GM23338 (cell line): ENCODE data around the gene DIP2C. TPM values are rescaled to one million over a fixed set of nuclear protein-coding genes. Genes with fewer than 3 reads are reported as not detected.

ENCODE experiments used
- ATAC-seq: fragments of 200-7000 bp; cut with Tn5 transposase; 3 replicates; pipeline ENCODE4 v1.9.1; 2020
- DNase-seq: peaks from one replicate; pipeline ENCODE4 v3.0.0-alpha.2; 2015; ENCODE audit warnings: low spot score
- H2AFZ ChIP-seq: fragments of 200-600 bp; sonication (generic); 2 replicates; pipeline ENCODE4 v1.8.0; 2016; ENCODE audit warnings: antibody characterized with exemption, mild to moderate bottlenecking, moderate library complexity
- H3F3A ChIP-seq: fragments of 200-600 bp; sonication (generic); replicated peaks from 2 replicates; pipeline ENCODE4 v1.8.0; 2017; ENCODE audit warnings: antibody characterized with exemption, mixed run types, low read depth
- H3K27ac ChIP-seq: fragments of 200-600 bp; sonication (generic); 2 replicates; pipeline ENCODE4 v1.6.1; 2016; ENCODE audit warnings: low read depth
- H3K27me3 ChIP-seq: fragments of 200-600 bp; sonication (generic); 2 replicates; pipeline ENCODE4 v1.8.0; 2016; ENCODE audit warnings: mild to moderate bottlenecking, mixed run types, moderate library complexity; ENCODE audit not compliant: insufficient read depth
- H3K36me3 ChIP-seq: fragments of 200-600 bp; sonication (generic); 2 replicates; pipeline ENCODE4 v1.8.0; 2016; ENCODE audit warnings: mild to moderate bottlenecking; ENCODE audit not compliant: insufficient read depth
- H3K4me1 ChIP-seq: fragments of 200-600 bp; sonication (generic); 2 replicates; pipeline ENCODE4 v1.8.0; 2016; ENCODE audit warnings: mild to moderate bottlenecking, moderate library complexity; ENCODE audit not compliant: insufficient read depth
- H3K4me2 ChIP-seq: fragments of 200-600 bp; sonication (generic); 2 replicates; pipeline ENCODE4 v1.7.1; 2017; ENCODE audit warnings: mixed run types
- H3K4me3 ChIP-seq: fragments of 200-600 bp; sonication (generic); 2 replicates; pipeline ENCODE4 v1.6.1; 2016; ENCODE audit warnings: mixed run types
- H3K79me2 ChIP-seq: fragments of 200-600 bp; sonication (generic); replicated peaks from 2 replicates; pipeline ENCODE4 v1.8.0; 2017; ENCODE audit warnings: mild to moderate bottlenecking; ENCODE audit not compliant: insufficient read depth
- H3K9me2 ChIP-seq: fragments of 200-600 bp; sonication (generic); 2 replicates; pipeline ENCODE4 v1.8.0; 2017; ENCODE audit not compliant: insufficient read depth
- H4K20me1 ChIP-seq: fragments of 200-600 bp; sonication (generic); replicated peaks from 2 replicates; pipeline ENCODE4 v1.8.0; 2017; ENCODE audit warnings: mild to moderate bottlenecking; ENCODE audit not compliant: insufficient read depth
- H3K27ac Mint-ChIP-seq: 2 replicates; pipeline ENCODE4 v1.8.0; 2020; ENCODE audit warnings: inconsistent platforms, mild to moderate bottlenecking, moderate library complexity, mixed read lengths
- H3K27me3 Mint-ChIP-seq: 3 replicates; pipeline ENCODE4 v1.8.0; 2022; ENCODE audit warnings: low read depth, mild to moderate bottlenecking, moderate library complexity, mixed read lengths, inconsistent platforms; ENCODE audit not compliant: insufficient read depth, poor library complexity
- H3K36me3 Mint-ChIP-seq: 3 replicates; pipeline ENCODE4 v1.8.0; 2021; ENCODE audit warnings: low read depth, mild to moderate bottlenecking, inconsistent platforms, moderate library complexity, mixed read lengths
- H3K4me1 Mint-ChIP-seq: 3 replicates; pipeline ENCODE4 v1.8.0; 2020; ENCODE audit warnings: mild to moderate bottlenecking, inconsistent platforms, mixed read lengths
- H3K4me3 Mint-ChIP-seq: 3 replicates; pipeline ENCODE4 v1.8.0; 2021; ENCODE audit warnings: moderate library complexity, mild to moderate bottlenecking, inconsistent platforms, mixed read lengths
- H3K9me3 Mint-ChIP-seq: 3 replicates; pipeline ENCODE4 v1.8.0; 2020; ENCODE audit warnings: moderate library complexity, mild to moderate bottlenecking, inconsistent platforms, mixed read lengths
- CREB1 ChIP-seq: fragments of 250-450 bp; sonication (Bioruptor Pico); IDR thresholded peaks from 2 replicates; pipeline ENCODE4 v1.5.0; 2020; ENCODE audit warnings: low read depth, mild to moderate bottlenecking, moderate library complexity
- ETS1 ChIP-seq: IDR thresholded peaks from 2 replicates; pipeline ENCODE4 v1.6.1; 2016; ENCODE audit warnings: antibody characterized with exemption
- EZH2 ChIP-seq: fragments of 200-600 bp; sonication (generic); IDR thresholded peaks from one replicate; pipeline ENCODE4 v1.8.0; 2017; ENCODE audit warnings: antibody characterized with exemption, mild to moderate bottlenecking, low read depth; ENCODE audit not compliant: unreplicated experiment
- EZH2phosphoT487 ChIP-seq: fragments of 200-600 bp; sonication (generic); IDR thresholded peaks from one replicate; pipeline ENCODE4 v1.8.1; 2018; ENCODE audit warnings: antibody characterized with exemption; ENCODE audit not compliant: unreplicated experiment
- JUNB ChIP-seq: IDR thresholded peaks from one replicate; pipeline ENCODE4 v1.6.1; 2016; ENCODE audit warnings: antibody characterized with exemption; ENCODE audit not compliant: unreplicated experiment
- NANOG ChIP-seq: IDR thresholded peaks from 2 replicates; pipeline ENCODE4 v1.6.1; 2016; ENCODE audit warnings: antibody characterized with exemption, borderline replicate concordance
- POLR2AphosphoS5 ChIP-seq: IDR thresholded peaks from 2 replicates; pipeline ENCODE4 v1.6.1; 2016; ENCODE audit warnings: antibody characterized with exemption, low read depth
- STAT1 ChIP-seq: IDR thresholded peaks from one replicate; pipeline ENCODE4 v1.6.1; 2016; ENCODE audit warnings: antibody characterized with exemption; ENCODE audit not compliant: unreplicated experiment
- ZNF114 ChIP-seq: fragments of 250-450 bp; sonication (Bioruptor Pico); IDR thresholded peaks from 2 replicates; pipeline ENCODE4 v1.5.0; 2020; ENCODE audit warnings: mild to moderate bottlenecking, moderate library complexity
- ZNF331 ChIP-seq: fragments of 250-450 bp; sonication (Bioruptor Pico); IDR thresholded peaks from 2 replicates; pipeline ENCODE4 v1.5.0; 2020; ENCODE audit warnings: low read depth, mild to moderate bottlenecking, moderate library complexity
- ZNF462 ChIP-seq: fragments of 250-450 bp; sonication (Bioruptor Pico); IDR thresholded peaks from 2 replicates; pipeline ENCODE4 v1.5.0; 2020; ENCODE audit warnings: mild to moderate bottlenecking, moderate library complexity
- polyA plus RNA-seq: library from polyadenylated mRNA; unstranded; fragments of >200 nt; fragmentation: Nextera tagmentation; extraction: Ambion mirVana; gene quantifications from 2 replicates; pipeline ENCODE4 v1.2.1, GENCODE V29; 2016
- total RNA-seq: library from RNA; depleted of rRNA; stranded (reverse); fragments of >200 nt; shearing (Covaris generic); gene quantifications from 2 replicates; pipeline ENCODE4 v1.2.3, GENCODE V29; 2014
- TF ChIP-seq, protein P1 (sequence below), 2 experiments: fragments of 200-600 bp in 1 of 2; sonication (generic) in 1 of 2; conservative IDR thresholded peaks; 2 replicates each; pipeline versions ENCODE4 v1.5.1 to v1.6.1; 2016 to 2017; ENCODE audit warnings: antibody characterized with exemption in 2 of 2, low read depth in 2 of 2, mild to moderate bottlenecking in 2 of 2, moderate library complexity in 1 of 2
- TF ChIP-seq, protein P2 (sequence below): IDR thresholded peaks from one replicate; pipeline ENCODE4 v1.6.1; 2018; ENCODE audit warnings: antibody characterized with exemption; ENCODE audit not compliant: unreplicated experiment

DIP2C gene
- total and polyA plus RNA-seq, 2 experiments from 2014 or later = 5.1 to 7.7 TPM

- DNase-seq (no peak), ATAC-seq (no peak)
- Histone ChIP-seq H3K4me3 (no peak overlapping the region), H3K4me2 (no peak overlapping the region), H4K20me1 (no peaks in the 10 kb centered on the region), H3K36me3 (no peaks in the 10 kb centered on the region), H3F3A (no peaks in the 10 kb centered on the region), H3K4me1 (no peaks in the 10 kb centered on the region), H3K9me2 (no peaks in the 10 kb centered on the region), H2AFZ (no peak overlapping the region), H3K27ac (no peak overlapping the region), H3K79me2 (no peaks in the 10 kb centered on the region), H3K27me3 (no peaks in the 10 kb centered on the region)
- Mint-ChIP-seq H3K4me1 (peaks cover 7% of the 10 kb centered on the region; the same call in 1 of the 3 replicates), H3K27me3 (peaks cover 13% of the 10 kb centered on the region), H3K9me3 (peaks cover 23% of the 10 kb centered on the region), H3K4me3 (no peak overlapping the region), H3K27ac (no peak overlapping the region), H3K36me3 (peaks cover 19% of the 10 kb centered on the region)
- TF ChIP-seq ZNF462 (CRISPR knock-in tag) (no peak), ZNF114 (CRISPR knock-in tag) (no peak), STAT1 (no peak), CREB1 (CRISPR knock-in tag) (no peak), NANOG (no peak), ZNF331 (CRISPR knock-in tag) (no peak), ETS1 (no peak), POLR2AphosphoS5 (no peak), EZH2phosphoT487 (no peak), JUNB (no peak), EZH2 (no peak)
- TF ChIP-seq, protein P1, sequence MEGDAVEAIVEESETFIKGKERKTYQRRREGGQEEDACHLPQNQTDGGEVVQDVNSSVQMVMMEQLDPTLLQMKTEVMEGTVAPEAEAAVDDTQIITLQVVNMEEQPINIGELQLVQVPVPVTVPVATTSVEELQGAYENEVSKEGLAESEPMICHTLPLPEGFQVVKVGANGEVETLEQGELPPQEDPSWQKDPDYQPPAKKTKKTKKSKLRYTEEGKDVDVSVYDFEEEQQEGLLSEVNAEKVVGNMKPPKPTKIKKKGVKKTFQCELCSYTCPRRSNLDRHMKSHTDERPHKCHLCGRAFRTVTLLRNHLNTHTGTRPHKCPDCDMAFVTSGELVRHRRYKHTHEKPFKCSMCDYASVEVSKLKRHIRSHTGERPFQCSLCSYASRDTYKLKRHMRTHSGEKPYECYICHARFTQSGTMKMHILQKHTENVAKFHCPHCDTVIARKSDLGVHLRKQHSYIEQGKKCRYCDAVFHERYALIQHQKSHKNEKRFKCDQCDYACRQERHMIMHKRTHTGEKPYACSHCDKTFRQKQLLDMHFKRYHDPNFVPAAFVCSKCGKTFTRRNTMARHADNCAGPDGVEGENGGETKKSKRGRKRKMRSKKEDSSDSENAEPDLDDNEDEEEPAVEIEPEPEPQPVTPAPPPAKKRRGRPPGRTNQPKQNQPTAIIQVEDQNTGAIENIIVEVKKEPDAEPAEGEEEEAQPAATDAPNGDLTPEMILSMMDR (conservative IDR thresholded peaks at IDR 0.05; ENCODE audit: low read depth in 2 of 2) = no peak
- TF ChIP-seq, protein P2, sequence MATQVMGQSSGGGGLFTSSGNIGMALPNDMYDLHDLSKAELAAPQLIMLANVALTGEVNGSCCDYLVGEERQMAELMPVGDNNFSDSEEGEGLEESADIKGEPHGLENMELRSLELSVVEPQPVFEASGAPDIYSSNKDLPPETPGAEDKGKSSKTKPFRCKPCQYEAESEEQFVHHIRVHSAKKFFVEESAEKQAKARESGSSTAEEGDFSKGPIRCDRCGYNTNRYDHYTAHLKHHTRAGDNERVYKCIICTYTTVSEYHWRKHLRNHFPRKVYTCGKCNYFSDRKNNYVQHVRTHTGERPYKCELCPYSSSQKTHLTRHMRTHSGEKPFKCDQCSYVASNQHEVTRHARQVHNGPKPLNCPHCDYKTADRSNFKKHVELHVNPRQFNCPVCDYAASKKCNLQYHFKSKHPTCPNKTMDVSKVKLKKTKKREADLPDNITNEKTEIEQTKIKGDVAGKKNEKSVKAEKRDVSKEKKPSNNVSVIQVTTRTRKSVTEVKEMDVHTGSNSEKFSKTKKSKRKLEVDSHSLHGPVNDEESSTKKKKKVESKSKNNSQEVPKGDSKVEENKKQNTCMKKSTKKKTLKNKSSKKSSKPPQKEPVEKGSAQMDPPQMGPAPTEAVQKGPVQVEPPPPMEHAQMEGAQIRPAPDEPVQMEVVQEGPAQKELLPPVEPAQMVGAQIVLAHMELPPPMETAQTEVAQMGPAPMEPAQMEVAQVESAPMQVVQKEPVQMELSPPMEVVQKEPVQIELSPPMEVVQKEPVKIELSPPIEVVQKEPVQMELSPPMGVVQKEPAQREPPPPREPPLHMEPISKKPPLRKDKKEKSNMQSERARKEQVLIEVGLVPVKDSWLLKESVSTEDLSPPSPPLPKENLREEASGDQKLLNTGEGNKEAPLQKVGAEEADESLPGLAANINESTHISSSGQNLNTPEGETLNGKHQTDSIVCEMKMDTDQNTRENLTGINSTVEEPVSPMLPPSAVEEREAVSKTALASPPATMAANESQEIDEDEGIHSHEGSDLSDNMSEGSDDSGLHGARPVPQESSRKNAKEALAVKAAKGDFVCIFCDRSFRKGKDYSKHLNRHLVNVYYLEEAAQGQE = no peak
Observed at GRCh38 chr10:476455-476780, 213.1 kb downstream of the DIP2C start.
